WERI-Rb-1 (cell line): ENCODE results near the gene SPECC1L.

Experiments
- DNase-seq: peaks from one replicate; pipeline ENCODE4 v3.0.0-alpha.2; 2020
- H3K27ac ChIP-seq: fragments of 250-450 bp; sonication (Bioruptor Pico); 2 replicates; pipeline ENCODE4 v1.5.1; 2020; ENCODE audit warnings: mild to moderate bottlenecking, moderate library complexity
- H3K27me3 ChIP-seq: fragments of 250-450 bp; sonication (Bioruptor Pico); 2 replicates; pipeline ENCODE4 v1.5.1; 2021; ENCODE audit warnings: mild to moderate bottlenecking, low read depth, moderate library complexity; ENCODE audit not compliant: insufficient read depth, severe bottlenecking
- H3K36me3 ChIP-seq: fragments of 250-450 bp; sonication (Bioruptor Pico); 2 replicates; pipeline ENCODE4 v1.5.1; 2020; ENCODE audit warnings: mild to moderate bottlenecking, moderate library complexity
- H3K4me3 ChIP-seq: 2 replicates; pipeline ENCODE4 v1.5.1; 2011; ENCODE audit warnings: low read depth, mild to moderate bottlenecking, control low read depth, low read length
- H3K9me3 ChIP-seq: fragments of 250-450 bp; sonication (Bioruptor Pico); 2 replicates; pipeline ENCODE4 v1.5.1; 2021; ENCODE audit warnings: mild to moderate bottlenecking, moderate library complexity; ENCODE audit not compliant: severe bottlenecking
- CTCF ChIP-seq: IDR thresholded peaks from 2 replicates; pipeline ENCODE4 v1.5.1; 2011; ENCODE audit warnings: low read depth, mild to moderate bottlenecking, control low read depth, inconsistent platforms, low read length

Gene SPECC1L

GRCh38 chr22:24460418-24461089 lies 189.9 kb downstream of the SPECC1L start:
- no peaks in the 10 kb centered on the region for H3K9me3 ChIP-seq
- no peak overlapping the region for H3K4me3 ChIP-seq
- TF ChIP-seq CTCF, result no peak
- no peaks in the 10 kb centered on the region for H3K27me3 ChIP-seq
- DNase-seq, result no peak
- H3K27ac ChIP-seq, result no peak overlapping the region
- no peaks in the 10 kb centered on the region for H3K36me3 ChIP-seq

DNA sequence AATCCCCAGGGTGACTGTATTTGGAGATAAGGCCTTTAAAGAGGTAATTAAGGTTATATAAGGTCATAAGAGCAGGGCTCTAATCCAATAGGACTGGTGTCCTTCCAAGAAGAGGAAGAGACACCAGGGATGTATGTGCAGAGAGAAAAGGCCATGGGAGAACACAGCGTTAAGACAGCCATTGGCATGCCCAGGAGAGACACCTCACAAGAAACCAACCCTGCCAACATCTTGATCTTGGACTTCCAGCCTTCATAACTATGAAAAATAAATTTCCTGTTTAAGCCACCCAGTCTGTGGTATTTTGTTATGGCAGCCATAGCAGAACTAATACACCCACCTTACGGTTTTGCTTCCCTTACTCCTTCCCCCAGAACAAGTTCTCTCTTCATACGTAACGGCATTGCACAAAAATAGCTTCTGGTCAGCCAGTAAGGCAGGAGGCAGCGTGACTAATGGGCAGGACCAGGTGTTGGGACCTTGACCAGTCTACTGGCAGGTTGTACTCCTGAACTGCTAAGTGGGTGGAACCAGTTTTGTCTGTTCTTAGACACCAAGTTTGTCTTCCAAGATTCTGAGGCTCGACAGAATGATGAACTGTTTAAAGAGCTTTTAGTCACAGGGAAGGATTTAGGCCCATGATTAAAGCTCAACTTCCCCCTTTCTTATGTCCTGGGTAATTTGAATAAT lies 192.6 kb downstream of the SPECC1L start:
- DNase-seq, result no peak

GRCh38 chr22:24465566-24465965 lies 194.9 kb downstream of the SPECC1L start:
- Histone ChIP-seq H3K27ac (no peak overlapping the region), H3K27me3 (no peaks in the 10 kb centered on the region), H3K9me3 (no peaks in the 10 kb centered on the region), H3K36me3 (no peaks in the 10 kb centered on the region), H3K4me3 (no peak overlapping the region)
- no peak for DNase-seq
- TF ChIP-seq CTCF, result no peak

More for the DNA sequence above, 192.6 kb downstream of the SPECC1L start:
- H3K27ac ChIP-seq, result no peak overlapping the region
- no peak overlapping the region for H3K4me3 ChIP-seq
- no peak for TF ChIP-seq CTCF
- H3K27me3 ChIP-seq, result no peaks in the 10 kb centered on the region
- no peaks in the 10 kb centered on the region for H3K36me3 ChIP-seq
- H3K9me3 ChIP-seq, result no peaks in the 10 kb centered on the region

GRCh38 chr22:24465975-24466374 lies 195.3 kb downstream of the SPECC1L start:
- no peaks in the 10 kb centered on the region for H3K27me3 ChIP-seq
- H3K9me3 ChIP-seq, result no peaks in the 10 kb centered on the region
- no peak overlapping the region for H3K4me3 ChIP-seq
- no peak for TF ChIP-seq CTCF
- H3K36me3 ChIP-seq, result no peaks in the 10 kb centered on the region
- DNase-seq, result no peak
- no peak overlapping the region for H3K27ac ChIP-seq

GRCh38 chr22:24466716-24467328 lies 196.2 kb downstream of the SPECC1L start:
- Histone ChIP-seq H3K27me3 (no peaks in the 10 kb centered on the region), H3K27ac (no peak overlapping the region)
- no peak for DNase-seq

More at GRCh38 chr22:24466716-24467328, 196.2 kb downstream of the SPECC1L start:
- no peaks in the 10 kb centered on the region for H3K36me3 ChIP-seq
- H3K4me3 ChIP-seq, result no peak overlapping the region
- TF ChIP-seq CTCF, result no peak
- H3K9me3 ChIP-seq, result no peaks in the 10 kb centered on the region
